Stimulated activated CD4-positive, alpha-beta T cell treated with anti-CD3 and anti-CD28 coated beads, Interleukin-15, amount 100 ng/mL, for 24 hours (primary cell): Measurements from ENCODE around the gene RPTOR.

Source experiments
- DNase-seq: peaks from one replicate; pipeline ENCODE4 v3.0.0-alpha.2; 2020

The RPTOR gene

DNA sequence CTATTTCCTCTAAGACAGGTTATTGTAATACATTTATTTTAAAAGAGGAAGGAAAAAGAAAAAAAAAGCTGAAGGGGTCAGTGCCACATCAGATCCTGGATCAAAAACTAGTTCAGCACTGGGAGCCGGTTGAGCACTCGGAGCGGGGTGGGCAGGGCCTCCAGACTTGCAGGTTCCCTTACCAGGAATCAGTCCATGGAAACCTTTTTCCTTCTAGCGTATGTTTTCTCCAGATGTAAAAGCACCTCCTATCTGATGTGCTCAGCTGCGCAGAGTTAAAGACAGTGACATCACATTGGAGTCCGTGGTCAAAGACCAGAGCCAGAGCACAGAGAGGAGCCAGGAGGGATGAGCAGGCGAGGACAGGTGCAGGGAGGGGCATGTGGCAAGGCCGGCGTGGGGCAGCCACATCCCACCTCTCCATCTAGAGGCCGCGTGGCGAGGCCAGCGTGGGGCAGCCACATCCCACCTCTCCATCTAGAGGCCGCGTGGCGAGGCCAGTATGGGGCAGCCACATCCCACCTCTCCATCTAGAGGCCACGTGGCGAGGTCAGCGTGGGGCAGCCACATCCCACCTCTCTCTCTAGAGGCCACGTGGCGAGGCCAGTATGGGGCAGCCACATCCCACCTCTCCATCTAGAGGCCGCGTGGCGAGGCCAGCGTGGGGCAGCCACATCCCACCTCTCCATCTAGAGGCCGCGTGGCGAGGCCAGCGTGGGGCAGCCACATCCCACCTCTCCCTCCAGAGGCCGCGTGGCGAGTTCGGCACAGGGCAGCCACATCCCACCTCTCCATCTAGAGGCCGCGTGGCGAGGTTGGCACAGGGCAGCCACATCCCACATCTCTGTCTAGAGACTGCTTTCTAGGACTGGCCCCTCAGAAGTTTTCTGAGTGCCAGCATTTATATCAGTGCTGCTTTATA, 280.2 kb downstream of the RPTOR start:
- DNase-seq = no peak

DNA sequence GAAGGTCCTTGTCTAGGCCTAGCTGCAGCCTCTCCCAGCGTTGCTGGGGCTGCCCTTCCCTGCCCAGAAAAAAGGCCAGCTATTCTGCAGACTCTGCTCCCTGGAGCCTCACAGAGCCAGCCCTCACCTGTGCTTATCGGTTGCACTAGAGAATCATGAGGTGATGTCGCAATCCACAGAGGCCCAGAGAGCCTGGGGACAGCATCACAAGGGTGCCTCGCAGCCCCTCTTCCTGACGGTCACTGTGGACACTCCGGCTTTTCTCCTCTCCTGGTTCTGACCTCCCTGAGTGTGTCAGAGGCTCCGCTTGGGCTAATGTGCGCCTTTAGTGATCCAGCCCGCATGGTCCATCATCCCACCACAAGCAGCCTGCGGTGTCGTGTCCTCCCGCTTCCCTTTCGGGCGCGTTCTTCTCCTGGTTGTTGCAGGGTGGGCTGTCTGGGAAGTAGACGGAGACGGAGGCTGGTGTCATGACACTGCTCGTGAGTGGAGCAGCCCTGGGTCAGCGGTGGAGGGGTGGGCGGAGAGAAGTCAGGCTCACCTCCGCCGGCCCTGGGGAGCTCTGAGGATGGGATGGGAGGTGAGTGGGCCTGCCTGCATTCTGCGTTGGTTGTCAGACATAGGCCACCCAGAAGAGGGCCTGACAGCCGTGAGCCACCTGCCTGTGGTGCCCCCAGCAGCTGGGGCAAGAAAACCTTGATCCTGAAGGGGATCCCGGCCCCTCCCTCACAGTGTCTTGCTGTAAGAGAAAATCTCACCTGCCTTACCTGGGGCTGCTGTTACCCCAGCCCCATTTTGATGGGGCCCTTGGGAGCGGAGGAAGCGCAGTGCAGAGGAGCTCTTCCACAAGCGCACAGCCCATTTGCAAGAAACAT, 281.1 kb downstream of the RPTOR start:
- DNase-seq = no peak

DNA sequence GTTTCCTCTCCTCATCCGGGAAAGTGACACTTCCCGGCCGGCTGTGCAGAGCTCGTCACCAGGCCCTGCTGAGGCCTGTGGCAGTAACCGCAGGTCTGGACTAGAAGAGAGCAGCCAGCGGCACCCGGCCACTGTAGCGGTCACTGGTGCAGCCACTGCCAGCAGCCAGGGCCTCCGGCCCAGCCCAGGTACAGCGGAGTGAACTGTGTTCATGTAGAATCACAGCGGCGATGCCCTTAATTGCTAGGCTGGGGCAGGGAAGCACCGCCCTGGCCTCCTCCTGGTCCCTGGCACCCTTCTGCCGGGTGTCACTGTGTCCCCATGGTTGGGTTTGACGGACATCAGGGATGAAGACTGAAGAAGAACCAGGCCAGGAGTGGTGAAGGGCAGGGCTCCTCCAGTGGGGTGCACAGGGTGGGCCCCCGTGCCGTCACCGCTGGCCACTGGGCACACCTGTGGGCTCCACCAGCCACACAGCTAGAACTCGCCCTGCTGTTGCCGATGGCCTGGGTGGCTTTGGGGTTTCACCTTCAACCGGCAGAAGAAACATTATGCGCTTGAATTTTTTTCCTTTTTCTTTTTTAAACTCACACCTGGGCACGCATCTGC, 281.8 kb downstream of the RPTOR start:
- DNase-seq = no peak

DNA sequence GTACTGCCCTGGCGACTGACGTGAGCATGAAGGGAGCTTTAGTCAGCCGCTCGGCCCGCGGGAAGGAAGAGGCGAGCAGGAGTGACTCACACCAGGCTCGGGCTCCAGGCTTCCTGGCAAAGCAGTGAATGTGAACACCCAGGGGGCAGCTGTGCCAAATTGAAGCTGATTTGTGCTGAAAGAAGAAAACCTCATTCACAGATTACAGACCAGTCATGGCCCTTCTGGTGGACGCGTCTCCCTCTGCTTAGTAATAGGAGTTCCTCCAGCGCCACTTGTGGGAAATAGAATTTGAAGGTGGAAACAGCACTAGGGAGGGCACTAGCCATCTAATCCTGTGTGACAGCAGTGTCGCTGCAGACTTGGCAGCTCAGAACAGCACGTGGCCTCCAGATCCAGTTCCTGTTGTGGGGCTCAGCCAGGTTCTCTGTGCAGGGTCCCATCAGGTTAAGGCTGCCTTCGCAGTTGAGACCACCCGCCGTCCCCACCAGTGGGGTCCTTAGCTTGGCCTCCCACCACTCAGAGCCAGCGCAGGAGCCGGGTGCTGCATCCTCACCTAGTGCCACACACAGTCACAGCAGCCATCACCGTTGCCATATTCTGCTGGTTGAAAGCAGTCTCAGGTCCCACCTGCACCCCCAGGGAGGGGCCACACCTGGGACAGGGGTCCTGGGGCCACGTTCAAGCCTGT, 282.5 kb downstream of the RPTOR start:
- DNase-seq = peak; percentile 53

DNA sequence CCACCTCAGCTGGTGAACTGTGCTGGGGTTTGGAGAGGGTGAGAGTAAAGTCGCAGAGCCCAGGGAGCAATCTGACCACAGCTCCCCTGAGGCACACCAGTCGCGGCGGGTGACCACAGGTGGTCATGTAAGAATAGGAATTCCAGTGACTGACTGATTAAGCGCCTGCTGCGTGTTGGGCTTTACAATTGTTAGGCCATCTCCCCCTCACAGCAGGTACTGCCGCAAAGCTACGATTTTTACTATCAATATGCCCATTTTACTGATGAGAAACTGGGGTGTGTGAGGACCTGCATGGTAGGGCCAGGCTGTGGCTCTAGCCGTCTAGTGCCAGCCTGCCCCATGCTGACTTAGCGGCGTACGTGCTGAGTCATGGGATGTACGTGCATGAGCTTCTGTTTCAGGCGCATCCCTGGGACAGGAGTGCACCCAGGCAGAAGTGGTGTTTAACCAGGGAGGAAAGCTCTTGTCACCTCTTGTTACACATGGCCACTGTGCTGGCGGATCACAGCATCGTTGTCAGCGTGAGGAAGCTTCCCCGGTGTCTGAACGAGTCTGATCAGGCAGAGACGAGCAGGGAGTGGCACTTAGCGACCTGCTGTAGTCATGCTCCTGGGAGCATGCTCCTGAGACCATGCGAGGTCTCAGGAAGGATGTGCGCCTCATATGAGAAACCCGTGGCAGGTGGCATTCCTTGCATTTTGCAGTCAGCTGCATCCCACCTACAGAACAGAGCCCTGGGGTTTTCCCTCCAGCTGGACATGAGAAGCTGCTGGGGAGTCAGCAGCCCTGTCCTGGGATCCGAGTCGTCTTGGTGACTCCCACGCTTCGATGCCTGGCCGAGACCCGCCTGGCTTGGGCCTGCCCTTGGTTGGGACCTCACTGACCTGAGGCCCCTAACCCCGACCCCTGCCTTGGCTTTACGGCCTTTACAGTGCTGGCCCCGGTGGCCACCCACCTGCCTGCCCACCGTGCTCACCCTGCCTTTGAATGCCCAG, 283.3 kb downstream of the RPTOR start:
- no peak for DNase-seq

DNA sequence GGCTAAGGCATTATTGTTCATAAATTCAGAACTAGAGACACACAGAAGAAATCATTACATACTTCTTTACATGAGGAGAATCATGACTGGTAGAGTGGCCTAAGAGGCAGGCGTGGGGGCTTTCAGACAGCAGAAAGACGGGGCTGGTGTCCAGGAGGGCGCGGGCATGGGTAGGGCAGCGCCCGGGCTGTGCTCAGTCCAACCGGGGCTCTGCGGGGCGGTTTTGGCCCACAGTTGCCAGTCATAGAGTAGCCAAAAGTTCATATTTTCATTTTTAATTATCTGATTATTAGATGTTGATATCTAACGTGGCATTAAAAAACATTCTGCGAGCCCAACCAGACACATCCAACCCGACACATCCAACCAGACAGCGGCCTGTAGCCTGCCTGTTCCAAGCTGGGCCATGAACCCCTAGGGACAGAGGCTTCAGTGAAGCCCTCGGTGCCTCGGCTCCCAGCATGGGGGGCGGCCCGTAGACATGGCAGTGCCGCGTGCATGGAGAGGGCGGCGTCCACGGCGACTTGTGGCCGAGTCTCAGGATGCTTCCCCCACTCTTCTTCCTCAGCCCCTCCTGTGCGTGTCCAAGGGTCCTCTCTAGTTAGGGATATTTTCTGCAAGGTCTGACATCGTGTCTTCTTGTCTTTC, 284.7 kb downstream of the RPTOR start:
- DNase-seq = no peak

DNA sequence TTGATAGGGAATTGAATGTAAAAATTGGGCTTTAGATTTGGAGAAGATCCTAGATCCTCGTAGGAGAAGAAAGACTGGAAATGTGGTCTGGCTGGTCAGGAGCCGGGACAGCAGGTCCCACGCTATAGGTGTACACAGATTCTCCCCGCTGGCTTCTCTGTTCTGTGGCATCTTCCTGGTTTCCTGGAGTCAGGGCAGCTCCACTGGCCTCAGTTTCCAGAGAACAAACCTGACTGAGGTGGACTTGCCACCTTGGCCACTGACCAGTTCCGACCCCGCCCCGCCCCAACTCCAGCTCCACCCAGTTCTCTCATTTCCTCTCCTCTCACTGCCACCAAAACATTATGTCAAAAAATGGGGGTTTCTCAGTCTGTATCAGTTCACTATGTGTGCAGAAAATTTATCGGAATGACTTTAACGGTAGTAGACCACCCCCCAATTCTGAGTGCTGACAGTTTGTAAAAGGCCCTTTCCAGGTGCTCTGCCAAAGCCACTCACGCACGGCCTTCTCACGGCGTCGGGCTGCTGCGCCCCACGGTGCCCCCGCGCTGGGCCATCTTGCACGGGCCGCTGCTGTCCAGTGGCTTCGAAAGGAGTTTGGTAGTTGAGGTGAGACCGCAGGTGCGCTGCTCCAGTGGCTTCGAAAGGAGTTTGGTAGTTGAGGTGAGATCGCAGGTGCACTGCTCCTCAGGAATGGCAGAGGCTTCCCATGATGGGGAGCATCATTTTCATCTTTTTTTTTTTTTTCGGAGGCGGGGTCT, 285.6 kb downstream of the RPTOR start:
- no peak for DNase-seq

DNA sequence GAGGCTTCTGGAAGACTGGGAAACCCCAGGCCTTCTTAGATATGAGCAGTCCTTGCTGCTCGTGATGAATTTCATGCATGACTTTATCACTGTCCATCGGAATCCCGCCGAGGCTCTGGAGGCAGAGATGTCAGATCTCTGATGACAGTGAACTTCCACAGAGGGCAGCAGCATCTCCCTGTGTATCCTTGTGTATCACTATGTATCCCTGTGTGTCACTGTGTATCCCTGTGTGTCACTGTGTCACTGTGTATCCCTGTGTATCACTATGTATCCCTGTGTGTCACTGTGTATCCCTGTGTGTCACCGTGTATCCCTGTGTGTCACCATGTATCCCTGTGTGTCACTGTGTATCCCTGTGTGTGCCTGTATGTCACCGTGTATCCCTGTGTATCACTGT, 286.9 kb downstream of the RPTOR start:
- DNase-seq = no peak

DNA sequence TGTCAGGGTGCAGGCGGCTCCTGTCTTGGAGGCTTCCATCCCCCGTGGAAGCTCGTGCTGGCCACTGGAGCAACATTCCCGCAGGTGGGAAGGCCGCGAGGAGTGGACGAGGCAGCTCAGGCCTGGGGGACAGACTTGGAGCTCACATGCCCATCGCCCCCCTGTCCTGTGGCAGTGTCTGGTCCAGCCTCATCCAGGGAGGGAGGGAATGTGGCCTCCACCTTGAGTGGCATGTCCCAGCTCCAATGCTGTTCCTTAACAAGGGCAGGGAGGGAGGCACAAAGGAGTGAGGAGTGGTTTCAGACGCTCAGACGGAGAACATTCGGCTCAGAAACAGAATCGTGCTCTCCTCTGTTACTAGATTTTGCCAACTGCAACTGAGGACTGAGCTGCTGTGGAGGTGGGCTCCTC, 287.6 kb downstream of the RPTOR start:
- no peak for DNase-seq

DNA sequence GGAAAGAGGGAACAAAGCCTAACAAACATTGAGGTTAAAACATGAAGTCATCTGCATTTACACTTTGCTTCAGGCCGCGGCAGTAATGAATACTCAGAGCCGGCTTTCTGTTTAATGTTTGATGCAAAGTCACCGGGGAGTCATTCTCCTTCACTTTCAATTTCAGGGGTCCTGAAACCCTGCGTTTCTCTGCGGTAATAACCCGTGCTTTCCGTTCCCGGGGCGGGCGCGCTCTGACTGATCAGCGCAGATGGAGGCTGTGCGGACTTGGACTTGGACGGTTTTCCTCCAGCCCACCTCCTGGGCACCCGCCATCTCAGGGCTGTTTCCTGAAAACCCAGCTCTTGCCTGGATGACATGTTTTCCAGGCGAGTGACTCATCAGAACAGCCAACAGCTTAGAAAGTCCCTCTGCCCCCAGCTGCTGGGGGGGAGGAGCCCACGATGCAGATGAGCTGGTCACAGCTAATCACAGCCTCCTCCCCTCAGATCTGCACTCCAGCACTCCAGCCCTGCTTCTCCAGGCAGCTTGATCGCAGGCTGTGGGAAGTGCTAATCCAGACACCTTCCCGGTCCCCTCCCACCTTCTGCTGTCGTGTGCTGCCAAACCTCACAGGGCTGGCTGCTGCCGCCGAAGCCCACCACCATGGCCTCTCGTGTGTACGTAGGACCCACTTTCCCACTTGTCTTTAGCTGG, 288.4 kb downstream of the RPTOR start:
- DNase-seq = peak; percentile 92

DNA sequence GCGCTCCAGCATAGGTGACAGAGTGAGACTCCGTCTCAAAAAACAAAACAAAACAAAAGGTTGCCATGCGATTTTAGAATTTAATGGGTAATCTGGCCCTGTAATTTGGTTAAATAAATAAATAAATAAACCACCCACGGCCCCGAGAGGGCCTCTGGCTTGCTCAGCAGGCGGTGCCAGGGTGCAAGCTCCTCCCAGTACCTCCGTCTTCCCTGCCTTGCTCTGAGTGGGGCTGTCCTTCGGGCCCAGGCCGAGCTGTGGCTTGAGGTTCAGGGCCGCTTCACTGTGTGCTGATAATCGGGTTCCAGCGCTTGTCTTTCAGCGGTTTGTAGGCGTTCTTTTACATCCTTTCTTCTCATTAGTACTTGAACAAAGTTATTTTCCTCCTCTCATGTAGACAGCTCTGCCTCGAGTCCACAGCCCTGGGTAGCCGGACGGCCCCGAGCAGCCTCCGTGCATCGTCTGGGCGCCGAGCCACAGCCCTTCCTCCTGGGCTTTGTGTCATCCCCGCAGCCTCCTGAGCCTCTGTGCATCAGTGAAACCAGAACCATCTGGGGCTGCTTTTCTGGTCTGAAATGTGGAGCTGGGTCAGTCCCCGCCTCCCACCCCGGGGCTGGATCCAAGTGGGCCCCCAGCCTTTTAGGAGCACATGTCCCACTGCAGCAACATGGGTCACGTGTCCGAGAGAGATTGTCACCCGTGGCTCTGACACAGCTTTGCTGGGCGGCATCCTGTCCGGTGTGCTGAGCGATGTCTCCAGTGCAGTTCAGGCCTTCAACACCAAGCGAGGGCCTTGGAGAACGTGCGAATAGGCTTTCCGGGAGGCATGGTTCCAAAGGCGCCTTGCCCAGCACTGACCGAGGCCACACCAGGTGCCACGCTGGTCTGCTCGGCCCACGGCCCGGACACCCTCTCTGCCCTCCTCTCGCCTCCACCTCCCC, 289.6 kb downstream of the RPTOR start:
- no peak for DNase-seq

DNA sequence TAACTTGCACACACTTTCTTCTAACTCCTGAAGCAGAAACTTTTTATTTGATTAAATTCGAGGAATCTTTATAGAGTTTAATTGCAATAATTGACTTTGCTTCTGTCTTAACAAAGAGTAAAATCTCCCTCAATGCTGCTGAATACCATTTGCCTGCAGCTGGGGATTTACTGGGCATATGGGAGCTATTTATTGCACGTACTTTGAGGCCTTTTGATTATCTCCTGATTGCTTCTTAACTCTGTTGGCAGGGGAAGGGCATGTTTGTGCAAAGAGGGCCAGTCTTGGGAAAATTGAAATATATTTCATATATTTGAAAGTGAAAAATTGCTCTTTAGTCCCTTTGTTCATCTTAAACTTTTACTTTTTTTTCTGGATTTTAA, 290.2 kb downstream of the RPTOR start:
- DNase-seq = no peak

DNA sequence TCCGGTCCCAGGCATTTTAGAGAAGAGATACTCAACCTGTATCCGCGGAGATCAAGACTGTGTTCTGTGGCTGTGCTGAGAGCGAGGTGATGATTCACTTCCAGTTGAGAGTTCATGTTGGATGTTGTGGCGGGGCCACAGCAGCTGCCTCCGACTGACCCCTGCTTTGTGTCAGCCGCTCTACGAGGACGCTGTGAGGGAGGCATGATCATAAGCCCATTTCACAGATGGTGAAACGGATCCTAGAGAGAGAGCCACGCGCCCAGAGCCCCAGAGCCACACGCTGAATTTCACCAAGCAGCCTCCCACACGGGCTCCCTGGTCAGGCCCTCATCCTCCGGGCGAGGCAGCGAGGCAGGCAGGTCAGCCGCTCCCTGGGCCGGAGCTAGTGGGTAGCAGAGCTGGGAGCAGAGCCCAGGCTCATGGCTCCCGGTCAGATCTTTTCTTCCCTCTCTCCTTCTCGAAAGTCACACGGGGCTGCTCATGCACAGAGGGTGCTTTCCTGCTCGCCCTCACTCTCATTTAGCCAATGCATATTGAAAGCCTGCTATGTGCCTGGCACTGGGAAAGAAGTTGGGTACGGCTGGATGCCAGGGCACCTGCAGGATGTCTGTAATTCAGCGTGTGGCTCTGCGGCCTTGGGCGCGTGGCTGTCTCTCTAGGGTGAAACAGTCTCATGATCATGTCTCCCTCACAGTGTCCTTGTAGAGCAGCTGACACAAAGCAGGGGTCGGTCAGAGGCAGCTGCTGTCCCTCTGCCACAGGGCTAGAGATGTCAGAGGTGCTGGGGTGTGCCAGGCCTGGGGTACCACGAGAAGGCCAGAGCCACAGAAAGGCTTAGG, 291.4 kb downstream of the RPTOR start:
- no peak for DNase-seq

DNA sequence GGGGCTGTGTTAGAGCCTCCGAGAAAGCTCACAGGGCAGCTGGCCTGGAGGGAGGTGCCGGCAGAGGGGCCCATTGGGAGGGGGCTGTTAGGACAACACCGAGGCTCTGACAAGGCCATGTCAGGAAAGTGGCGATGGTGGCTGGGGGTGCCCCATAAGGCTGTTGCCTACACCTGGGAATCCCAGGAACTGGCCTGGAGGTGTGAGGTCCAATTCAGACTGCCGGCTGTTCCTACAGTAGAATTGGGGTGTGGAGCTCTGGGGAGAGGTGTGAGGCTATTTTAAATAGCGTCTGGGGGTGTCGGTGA, 292.0 kb downstream of the RPTOR start:
- no peak for DNase-seq

DNA sequence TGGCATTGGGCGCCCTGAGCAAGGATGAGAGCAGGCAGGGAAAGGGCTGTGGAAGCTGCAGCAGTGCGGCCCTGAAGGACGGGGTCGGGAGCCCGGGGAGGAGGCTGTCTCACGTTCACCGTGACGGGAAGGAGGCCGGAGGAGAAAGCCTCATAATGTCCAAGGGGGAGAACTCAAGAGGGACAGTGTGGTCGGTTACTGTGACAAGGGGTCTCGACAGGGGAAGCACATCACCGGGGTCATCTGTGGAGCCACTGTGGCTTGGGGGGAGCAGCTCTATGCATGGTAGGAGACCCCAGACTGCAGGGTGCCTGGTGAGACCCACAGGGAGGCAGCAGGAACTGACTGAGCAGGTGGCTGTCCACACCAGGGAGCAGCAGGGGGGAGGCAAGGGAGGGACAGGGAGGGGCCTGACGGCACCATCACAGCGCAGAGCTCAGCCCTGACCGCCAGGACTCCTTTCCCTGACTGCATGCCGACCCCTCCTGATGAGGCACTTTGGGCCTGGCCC, 292.4 kb downstream of the RPTOR start:
- no peak for DNase-seq

DNA sequence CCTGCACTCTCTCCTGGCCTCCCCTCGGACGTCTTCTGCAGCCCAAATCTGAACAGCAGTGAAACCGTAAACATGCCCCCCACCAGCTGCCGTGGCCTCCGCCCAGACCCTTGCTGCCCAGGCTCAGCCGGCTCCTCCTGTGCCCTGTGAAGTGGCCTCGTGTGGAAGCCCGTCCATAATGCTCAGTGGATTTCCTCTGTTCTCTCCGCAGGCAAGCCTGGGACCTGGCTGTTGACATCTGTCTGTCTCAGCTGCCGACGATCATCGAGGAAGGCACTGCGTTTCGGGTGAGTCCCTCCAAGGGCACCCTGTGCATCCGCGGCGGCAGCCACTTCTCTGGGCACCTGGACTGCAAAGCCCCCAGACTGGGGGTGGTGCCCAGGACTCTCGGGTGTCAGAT, 293.1 kb downstream of the RPTOR start:
- DNase-seq = no peak

DNA sequence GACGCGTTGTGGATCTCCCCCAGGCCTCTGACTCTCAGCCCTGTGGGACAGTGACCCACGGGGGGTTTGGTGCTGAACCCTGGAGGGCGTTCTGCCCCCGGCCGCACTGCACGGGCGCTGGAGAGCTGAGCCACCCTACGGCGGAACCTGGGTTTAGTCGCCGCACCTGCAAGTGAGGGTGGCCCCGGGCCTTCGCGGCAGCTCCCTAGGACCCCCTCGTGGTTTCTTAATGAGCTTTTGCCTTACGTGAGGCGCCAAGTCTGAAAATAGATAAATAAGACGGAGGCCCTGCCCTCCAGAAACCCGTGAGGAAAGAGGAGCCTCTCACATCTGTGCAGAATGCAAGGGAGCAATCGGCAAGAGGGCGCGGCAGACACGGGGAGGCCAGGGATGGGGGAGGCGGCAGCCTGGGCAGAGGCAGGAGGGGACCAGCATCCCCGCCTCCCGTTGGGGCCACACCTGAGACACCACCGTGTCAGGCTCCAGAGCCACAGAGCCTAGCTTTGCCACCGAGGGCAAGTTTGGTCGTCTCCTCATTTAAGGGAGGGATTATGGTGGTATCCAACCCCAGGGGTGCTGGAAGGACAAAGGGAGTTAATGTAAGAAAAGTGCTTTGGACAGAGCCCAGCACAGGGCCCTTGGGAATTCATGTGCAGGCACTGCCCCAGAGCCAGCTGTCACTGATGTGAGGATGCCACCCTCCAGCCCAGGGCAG, 293.8 kb downstream of the RPTOR start:
- no peak for DNase-seq
